Erythroblast (primary cell): Measurements from ENCODE around the gene GAK.

Experiments used
- GATA1 ChIP-seq: IDR thresholded peaks from 2 replicates; pipeline ENCODE4 v1.6.1; 2011; ENCODE audit warnings: low read depth, mild to moderate bottlenecking, control low read depth, low read length, moderate library complexity
- POLR2A ChIP-seq: IDR thresholded peaks from 2 replicates; pipeline ENCODE4 v1.6.1; 2011; ENCODE audit warnings: mild to moderate bottlenecking, low read length

- TF ChIP-seq POLR2A (no peak), GATA1 (no peak)
Observed at GRCh38 chr4:967113-968104, 35.3 kb upstream of the GAK start.
